Upper lobe of right lung (tissue), 1 donor: ENCODE results near the gene SCAMP3. TPM values are rescaled to one million over a fixed set of nuclear protein-coding genes. Genes with fewer than 3 reads are reported as not detected.

ENCODE experiments used
- ATAC-seq: fragments of 200-7000 bp; cut with Tn5 transposase; one replicate; pipeline ENCODE4 v1.9.1; 2020; ENCODE audit warnings: mild to moderate bottlenecking, moderate library complexity
- DNase-seq: peaks from one replicate; pipeline ENCODE4 v3.0.0-alpha.2; 2020
- H3K27ac ChIP-seq: fragments of 200-600 bp; one replicate; pipeline ENCODE4 v1.8.0; 2022
- H3K27me3 ChIP-seq: fragments of 200-600 bp; one replicate; pipeline ENCODE4 v1.8.0; 2022; ENCODE audit warnings: mild to moderate bottlenecking
- H3K36me3 ChIP-seq: fragments of 200-600 bp; one replicate; pipeline ENCODE4 v1.8.0; 2022
- H3K4me1 ChIP-seq: fragments of 200-600 bp; one replicate; pipeline ENCODE4 v1.8.0; 2022
- H3K4me3 ChIP-seq: fragments of 200-600 bp; one replicate; pipeline ENCODE4 v1.8.0; 2022; ENCODE audit warnings: mild to moderate bottlenecking
- H3K9me3 ChIP-seq: fragments of 200-600 bp; one replicate; pipeline ENCODE4 v1.8.0; 2022
- CTCF ChIP-seq: fragments of 200-600 bp; IDR thresholded peaks from one replicate; pipeline ENCODE4 v1.8.0; 2022; ENCODE audit warnings: antibody characterized with exemption
- intact Hi-C: fragments of 100-400 bp; cut with DNase I; formaldehyde crosslinking; loops from one replicate; pipeline ENCODE4 v1.11.0; 2022
- total RNA-seq: library from RNA; stranded (reverse); fragmentation: NEBNext Ultra II Directional; extraction: Animal tissue kit (Norgen Biotek cat#: 25700); gene quantifications from one replicate; pipeline ENCODE4 v1.2.1, GENCODE V29; 2021
- donor health status: DM: no; HTN: yes; CAD: no; lungs with severe emphysema.

Gene SCAMP3
- total RNA-seq, 1 donor from 2014 or later = 70.9 TPM

GRCh38 chr1:155254714-155255242 is 7.4 kb downstream of the SCAMP3 start:
- Histone ChIP-seq H3K9me3 (no peaks in the 10 kb centered on the region), H3K27ac (peak overlapping the region; percentile 95), H3K4me3 (peak overlapping the region; percentile 86), H3K27me3 (no peaks in the 10 kb centered on the region), H3K36me3 (peaks cover 27% of the 10 kb centered on the region), H3K4me1 (peaks cover 26% of the 10 kb centered on the region)
- ATAC-seq (peak; percentile 1), DNase-seq (peak; percentile 68)
- TF ChIP-seq CTCF = no peak
- intact Hi-C loops = loop anchor here (10.0 kb wide), 1 partner anchor 70 kb away; the partner anchor contains the start of gene RUSC1

- ATAC-seq = no peak
- peaks cover 26% of the 10 kb centered on the region for H3K4me1 ChIP-seq
- TF ChIP-seq CTCF = no peak
- DNase-seq = no peak
- peak overlapping the region; percentile 95 for H3K27ac ChIP-seq
- H3K36me3 ChIP-seq = peaks cover 22% of the 10 kb centered on the region
- H3K9me3 ChIP-seq = no peaks in the 10 kb centered on the region
- intact Hi-C loops = loop anchor here (10.0 kb wide), 1 partner anchor 71 kb away; the partner anchor contains the start of gene RUSC1
- peak overlapping the region; percentile 86 for H3K4me3 ChIP-seq
- H3K27me3 ChIP-seq = no peaks in the 10 kb centered on the region
Observed at GRCh38 chr1:155254228-155254713, 7.9 kb downstream of the SCAMP3 start.

GRCh38 chr1:155253797-155254196 is 8.4 kb downstream of the SCAMP3 start:
- DNase-seq (no peak), ATAC-seq (no peak)
- Histone ChIP-seq H3K9me3 (no peaks in the 10 kb centered on the region), H3K27ac (no peak overlapping the region), H3K27me3 (no peaks in the 10 kb centered on the region), H3K4me3 (no peak overlapping the region), H3K36me3 (peaks cover 20% of the 10 kb centered on the region), H3K4me1 (peaks cover 26% of the 10 kb centered on the region)
- intact Hi-C loops = loop anchor here (10.0 kb wide), 1 partner anchor 71 kb away; the partner anchor contains the start of gene RUSC1
- TF ChIP-seq CTCF = no peak

GRCh38 chr1:155253208-155253607 is 9.0 kb downstream of the SCAMP3 start:
- TF ChIP-seq CTCF = no peak
- peaks cover 14% of the 10 kb centered on the region for H3K36me3 ChIP-seq
- intact Hi-C loops = loop anchor here (10.0 kb wide), 1 partner anchor 72 kb away; the partner anchor contains the start of gene RUSC1
- ATAC-seq (no peak), DNase-seq (no peak)
- H3K27me3 ChIP-seq = no peaks in the 10 kb centered on the region
- H3K27ac ChIP-seq = no peak overlapping the region
- no peak overlapping the region for H3K4me3 ChIP-seq
- H3K9me3 ChIP-seq = no peaks in the 10 kb centered on the region
- H3K4me1 ChIP-seq = peaks cover 26% of the 10 kb centered on the region

GRCh38 chr1:155251566-155251965 is 10.6 kb downstream of the SCAMP3 start:
- H3K4me1 ChIP-seq = peaks cover 26% of the 10 kb centered on the region
- no peaks in the 10 kb centered on the region for H3K9me3 ChIP-seq
- no peaks in the 10 kb centered on the region for H3K36me3 ChIP-seq
- no peak overlapping the region for H3K27ac ChIP-seq
- no peak for TF ChIP-seq CTCF
- H3K27me3 ChIP-seq = no peaks in the 10 kb centered on the region
- DNase-seq (no peak), ATAC-seq (no peak)
- intact Hi-C loops = loop anchor here (10.0 kb wide), 1 partner anchor 73 kb away; the partner anchor contains the start of gene RUSC1
- H3K4me3 ChIP-seq = no peak overlapping the region
